GM12878 (cell line): ENCODE results near the gene STAT4. TPM values are rescaled to one million over a fixed set of nuclear protein-coding genes. Genes with fewer than 3 reads are reported as not detected.

Experiments used
- ATAC-seq: fragments of 200-7000 bp; cut with Tn5 transposase; 3 replicates; pipeline ENCODE4 v1.9.1; 2020; ENCODE audit warnings: mild to moderate bottlenecking, moderate library complexity
- BruUV-seq: library from RNA; stranded (reverse); fragments of 400-500 nt; replicated peaks from 2 replicates; lab custom pipeline; 2021; lab: Mats Ljungman, UMichigan
- CTCF ChIA-PET: fragments of 300-600 bp; sonication (Branson Sonifier 250); formaldehyde crosslinking; extraction: SDS; loops from one replicate; lab custom pipeline; 2021; ENCODE audit warnings: inconsistent platforms; lab: Yijun Ruan, JAX
- POLR2A ChIA-PET: fragments of 350-600 bp; formaldehyde crosslinking; extraction: SDS; loops from one replicate; lab custom pipeline; 2021; ENCODE audit warnings: inconsistent platforms; lab: Charles Lee
- RAD21 ChIA-PET: fragments of 300-600 bp; sonication (Branson Sonifier 250); formaldehyde crosslinking; loops from one replicate; lab custom pipeline; 2023; ENCODE audit warnings: antibody characterized with exemption; ENCODE audit not compliant: unreplicated experiment; lab: Charles Lee
- SMC1A ChIA-PET: fragments of 300-600 bp; sonication (Branson Sonifier 250); formaldehyde crosslinking; loops from one replicate; lab custom pipeline; 2023; ENCODE audit not compliant: unreplicated experiment, uncharacterized antibody; lab: Charles Lee
- DNase-seq: peaks from one replicate; pipeline ENCODE4 v3.0.0-alpha.2; 2011; ENCODE audit warnings: low read depth, low spot score
- FAIRE-seq: peaks from 3 replicates; lab custom pipeline; 2011; peaks lifted over from hg19 to GRCh38; lab: Jason Lieb, UNC
- H2AFZ ChIP-seq: 2 replicates; pipeline ENCODE4 v1.6.0; 2011; ENCODE audit warnings: low read depth, low read length, control low read depth; ENCODE audit not compliant: control insufficient read depth
- H3K27ac ChIP-seq: 2 replicates; pipeline ENCODE4 v1.5.1; 2011; ENCODE audit warnings: control low read depth; ENCODE audit not compliant: control insufficient read depth, insufficient read depth
- H3K27me3 ChIP-seq, 2 experiments: replicated peaks in 1 of 2; 2 replicates each; pipeline versions ENCODE4 v1.6.0 to v1.6.1; 2011; ENCODE audit warnings: low read length in 1 of 2; ENCODE audit not compliant: control insufficient read depth in 2 of 2, insufficient read depth in 2 of 2
- H3K36me3 ChIP-seq, 2 experiments: 2 replicates each; pipeline ENCODE4 v1.5.1; 2011; ENCODE audit warnings: low read length in 1 of 2; ENCODE audit not compliant: control insufficient read depth in 2 of 2, insufficient read depth in 2 of 2
- H3K4me1 ChIP-seq: 2 replicates; pipeline ENCODE4 v1.6.1; 2011; ENCODE audit warnings: mild to moderate bottlenecking, low read length, moderate library complexity, mixed read lengths; ENCODE audit not compliant: control insufficient read depth, insufficient read depth
- H3K4me2 ChIP-seq: 2 replicates; pipeline ENCODE4 v1.6.0; 2011; ENCODE audit warnings: control low read depth; ENCODE audit not compliant: control insufficient read depth, insufficient read depth
- H3K4me3 ChIP-seq: fragments of 200-600 bp; sonication (generic); 2 replicates; pipeline ENCODE4 v1.5.1; 2016
- H3K79me2 ChIP-seq: 2 replicates; pipeline ENCODE4 v1.6.0; 2011; ENCODE audit warnings: low read length; ENCODE audit not compliant: control insufficient read depth, insufficient read depth
- H3K9ac ChIP-seq: 2 replicates; pipeline ENCODE4 v1.8.0; 2011; ENCODE audit warnings: low read length, control low read depth, mixed read lengths; ENCODE audit not compliant: control insufficient read depth, insufficient read depth
- H3K9me3 ChIP-seq: replicated peaks from 3 replicates; pipeline ENCODE4 v1.5.1; 2011; ENCODE audit warnings: mild to moderate bottlenecking, low read length; ENCODE audit not compliant: control insufficient read depth, insufficient read depth
- H4K20me1 ChIP-seq: 2 replicates; pipeline ENCODE4 v1.6.0; 2011; ENCODE audit not compliant: control insufficient read depth, insufficient read depth
- ATF3 ChIP-seq: IDR thresholded peaks from 2 replicates; pipeline ENCODE4 v1.6.1; 2011; ENCODE audit warnings: low read depth, mild to moderate bottlenecking, low read length, moderate library complexity, borderline replicate concordance; ENCODE audit errors: extremely low read depth
- CHD1 ChIP-seq: IDR thresholded peaks from 2 replicates; pipeline ENCODE4 v1.6.1; 2012; ENCODE audit warnings: low read depth, low read length, improper control_type of control experiment
- CREM ChIP-seq: IDR thresholded peaks from 2 replicates; pipeline ENCODE4 v1.6.1; 2014; ENCODE audit warnings: antibody characterized with exemption, low read depth
- E2F8 ChIP-seq: fragments of 450-650 bp; IDR thresholded peaks from 2 replicates; pipeline ENCODE4 v1.6.1; 2018; ENCODE audit warnings: mild to moderate bottlenecking, low read depth, moderate library complexity; ENCODE audit not compliant: partially characterized antibody
- EZH2 ChIP-seq: IDR thresholded peaks from 2 replicates; pipeline ENCODE4 v1.6.1; 2012; ENCODE audit warnings: low read depth, mild to moderate bottlenecking, control low read depth, inconsistent platforms, low read length, borderline replicate concordance; ENCODE audit not compliant: control insufficient read depth
- MLLT1 ChIP-seq: fragments of 450-650 bp; IDR thresholded peaks from 2 replicates; pipeline ENCODE4 v1.6.1; 2016; ENCODE audit warnings: mild to moderate bottlenecking
- MYC ChIP-seq: IDR thresholded peaks from 2 replicates; pipeline ENCODE4 v1.6.1; 2011; ENCODE audit warnings: mild to moderate bottlenecking, low read length, moderate library complexity, inconsistent platforms; ENCODE audit not compliant: insufficient read depth, insufficient replicate concordance, insufficient read length, severe bottlenecking
- NBN ChIP-seq: fragments of 450-650 bp; IDR thresholded peaks from 2 replicates; pipeline ENCODE4 v1.6.1; 2016
- NFIC ChIP-seq: IDR thresholded peaks from 2 replicates; pipeline ENCODE4 v1.6.1; 2012; ENCODE audit warnings: low read depth, mild to moderate bottlenecking, inconsistent platforms, low read length, moderate library complexity
- NFXL1 ChIP-seq: fragments of 450-650 bp; IDR thresholded peaks from 2 replicates; pipeline ENCODE4 v1.6.1; 2017; ENCODE audit warnings: antibody characterized with exemption, mild to moderate bottlenecking, borderline replicate concordance
- POLR2AphosphoS5 ChIP-seq: IDR thresholded peaks from 2 replicates; pipeline ENCODE4 v1.6.1; 2011; ENCODE audit warnings: mild to moderate bottlenecking, low read length, inconsistent platforms
- RAD21 ChIP-seq: IDR thresholded peaks from 2 replicates; pipeline ENCODE4 v1.6.1; 2011; ENCODE audit warnings: mild to moderate bottlenecking, low read depth, low read length, moderate library complexity; ENCODE audit not compliant: insufficient read depth
- SMAD1 ChIP-seq: fragments of 450-650 bp; IDR thresholded peaks from 2 replicates; pipeline ENCODE4 v1.6.1; 2018; ENCODE audit warnings: mild to moderate bottlenecking, low read depth; ENCODE audit not compliant: partially characterized antibody
- STAT1 ChIP-seq: fragments of 450-650 bp; conservative IDR thresholded peaks from 2 replicates; pipeline ENCODE4 v1.6.1; 2014; ENCODE audit warnings: antibody characterized with exemption, mild to moderate bottlenecking
- WRNIP1 ChIP-seq: IDR thresholded peaks from 2 replicates; pipeline ENCODE4 v1.6.1; 2011; ENCODE audit warnings: low read depth, low read length, improper control_type of control experiment, borderline replicate concordance
- YBX1 ChIP-seq: fragments of 450-650 bp; IDR thresholded peaks from 2 replicates; pipeline ENCODE4 v1.6.1; 2016; ENCODE audit warnings: antibody characterized with exemption
- ZNF24 ChIP-seq: fragments of 450-650 bp; IDR thresholded peaks from 2 replicates; pipeline ENCODE4 v1.6.1; 2017; ENCODE audit warnings: antibody characterized with exemption, mild to moderate bottlenecking
- ZNF274 ChIP-seq: IDR thresholded peaks from one replicate; pipeline ENCODE4 v1.8.0; 2011; ENCODE audit not compliant: insufficient read length, insufficient read depth
- ZZZ3 ChIP-seq: IDR thresholded peaks from 2 replicates; pipeline ENCODE4 v1.6.1; 2011; ENCODE audit warnings: low read depth; ENCODE audit not compliant: control insufficient read depth, insufficient read length
- WGBS: methylation state at CpG from one replicate; pipeline ENCODE4 v1.1.6; 2016; ENCODE audit warnings: low lambda C conversion rate; ENCODE audit not compliant: insufficient replicate concordance, insufficient coverage; ENCODE audit errors: missing lambda C conversion rate; 5-methylcytosine and 5-hydroxymethylcytosine counted together
- in situ Hi-C: fragments of 300-500 bp; cut with MboI; formaldehyde crosslinking; loops from 9 replicates; pipeline ENCODE4 v1.14.3; 2018; ENCODE audit warnings: mixed read lengths
- intact Hi-C: fragments of 100-400 bp; cut with micrococcal nuclease; formaldehyde crosslinking; loops from one replicate; pipeline ENCODE4 v1.14.2; 2022; ENCODE audit not compliant: unreplicated experiment
- polyA plus RNA-seq, 11 experiments: library from polyadenylated mRNA; depleted of rRNA in 4 of 11; unstranded in 6 of 11; stranded (reverse) in 5 of 11; fragments of >200 nt; fragmentation: Nextera tagmentation in 4 of 11; fragmentation: Illumina TruSeq in 1 of 11; extraction: Ambion mirVana in 4 of 11; extraction: Trizol in 1 of 11; gene quantifications; 1 replicate in 1 of 11; 2 replicates in 10 of 11; pipeline versions ENCODE4 v1.2.1 to v1.2.3, GENCODE V29; 2011 to 2016; ENCODE audit warnings: inconsistent platforms in 2 of 11, missing spikeins in 2 of 11, low read depth in 1 of 11
- total RNA-seq, 4 experiments: library from RNA; depleted of rRNA in 3 of 4; stranded (reverse); fragments of >200 nt in 3 of 4; fragmentation: Illumina TruSeq in 1 of 4; extraction: Trizol in 1 of 4; gene quantifications; 2 replicates each; pipeline versions ENCODE4 v1.2.1 to v1.2.3, GENCODE V29; 2013 to 2021

Gene STAT4
- total and polyA plus RNA-seq, 10 of the 15 experiments (the other 5 are each of a cell fraction or from before 2014, with no cell fraction given): 3.1 to 9.3 (median 7.1) TPM

GRCh38 chr2:191171708-191172355, 21.0 kb upstream of the STAT4 start (continued):
- TF ChIP-seq CHD1 (no peak), NFXL1 (no peak), MYC (no peak)
- TF ChIP-seq, all 136 proteins: peak for 0

- CTCF ChIA-PET: interaction anchor here (0.6 to 1.2 kb wide), 4 partner anchors 15 to 1498 kb away, joined by 3 to 4 read pairs (median 3); no protein-coding TSS in a partner anchor
- no peaks in the 10 kb centered on the region for H3K79me2 ChIP-seq
- no peak overlapping the region for H3K4me3 ChIP-seq
- no peak for ATAC-seq
- peaks cover 9% of the 10 kb centered on the region; the same call in 1 of the 2 replicates for H3K4me1 ChIP-seq
- POLR2A ChIA-PET: no interaction called here
- H3K4me2 ChIP-seq: no peak overlapping the region
- in situ Hi-C loops (loop anchor here (5.0 kb wide), 1 partner anchor 351 kb away; no protein-coding TSS in a partner anchor), intact Hi-C loops (no loop called here)
- H2AFZ ChIP-seq: no peak overlapping the region
- BruUV-seq: no TSS peak
- no peak overlapping the region for H3K9ac ChIP-seq
- no peak for FAIRE-seq
- no peak for DNase-seq
- no peaks in the 10 kb centered on the region for H3K9me3 ChIP-seq
- no peaks in the 10 kb centered on the region for H4K20me1 ChIP-seq
- H3K27me3 ChIP-seq: no peaks in the 10 kb centered on the region
- WGBS: 0% methylated on average over 2 of the region's 2 CpGs
- H3K27ac ChIP-seq: no peak overlapping the region
- RAD21 ChIA-PET: interaction anchor here (0.6 to 1.3 kb wide), 2 partner anchors 10 to 343 kb away, joined by 3 to 4 read pairs; no protein-coding TSS in a partner anchor
- H3K36me3 ChIP-seq: no peaks in the 10 kb centered on the region
- SMC1A ChIA-PET: interaction anchor here (1.1 kb wide), 1 partner anchor 11 kb away, joined by 3 read pairs; no protein-coding TSS in a partner anchor
- no peak for TF ChIP-seq CREM
- no peak for TF ChIP-seq SMAD1
- TF ChIP-seq POLR2AphosphoS5: no peak
- no peak for TF ChIP-seq RAD21
- TF ChIP-seq NBN: no peak
- no peak for TF ChIP-seq E2F8
- TF ChIP-seq MLLT1: no peak
- TF ChIP-seq EZH2: no peak
- TF ChIP-seq ATF3: no peak
- no peak for TF ChIP-seq ZNF24
- no peak for TF ChIP-seq ZNF274
- no peak for TF ChIP-seq WRNIP1
- no peak for TF ChIP-seq NFIC
- no peak for TF ChIP-seq ZZZ3
- TF ChIP-seq STAT1: no peak
- TF ChIP-seq YBX1: no peak
Measured at GRCh38 chr2:191171286-191171685, 20.5 kb upstream of the STAT4 start.
